Measurements from ENCODE around the gene CPED1. TPM values are rescaled to one million over a fixed set of nuclear protein-coding genes. Genes with fewer than 3 reads are reported as not detected.

Gene CPED1
- total and polyA plus RNA-seq, 2 experiments from 2014 or later: 0.17 to 0.47 TPM

DNA sequence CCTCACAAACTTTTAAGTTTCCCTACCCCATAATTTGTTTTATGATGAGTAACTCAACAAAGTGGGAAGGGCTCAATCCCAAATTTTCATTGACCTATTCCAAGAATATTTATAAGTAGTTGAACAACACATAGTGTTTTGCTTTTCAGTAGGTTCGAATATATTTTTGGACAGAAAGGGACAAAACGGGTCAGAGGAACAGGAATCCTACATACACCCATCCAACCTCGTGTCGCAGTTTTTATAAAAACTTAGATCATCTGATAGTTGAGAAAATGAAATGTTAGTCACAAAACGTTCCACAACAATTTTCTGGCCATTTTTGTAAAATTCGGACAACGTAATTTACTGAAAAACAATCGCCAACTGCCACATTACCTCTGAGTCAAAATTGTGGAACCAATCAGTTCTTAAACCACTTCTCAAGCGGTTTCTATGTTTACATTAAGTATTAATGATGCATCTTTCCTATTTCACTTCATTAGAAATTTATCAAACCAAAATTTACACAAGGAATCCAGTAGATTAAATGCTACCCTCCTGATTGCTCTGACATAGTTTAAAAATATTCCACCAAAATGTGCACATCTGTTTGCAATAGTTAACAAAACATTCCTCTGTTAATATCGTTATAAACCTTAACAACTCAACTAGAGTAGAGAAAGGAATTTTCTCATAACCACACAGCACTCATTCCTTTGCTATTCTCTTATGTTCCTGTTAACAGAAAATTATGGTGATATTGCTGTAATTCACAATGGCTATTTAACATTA is 346.6 kb downstream of the CPED1 start:
- TF ChIP-seq, protein P1, sequence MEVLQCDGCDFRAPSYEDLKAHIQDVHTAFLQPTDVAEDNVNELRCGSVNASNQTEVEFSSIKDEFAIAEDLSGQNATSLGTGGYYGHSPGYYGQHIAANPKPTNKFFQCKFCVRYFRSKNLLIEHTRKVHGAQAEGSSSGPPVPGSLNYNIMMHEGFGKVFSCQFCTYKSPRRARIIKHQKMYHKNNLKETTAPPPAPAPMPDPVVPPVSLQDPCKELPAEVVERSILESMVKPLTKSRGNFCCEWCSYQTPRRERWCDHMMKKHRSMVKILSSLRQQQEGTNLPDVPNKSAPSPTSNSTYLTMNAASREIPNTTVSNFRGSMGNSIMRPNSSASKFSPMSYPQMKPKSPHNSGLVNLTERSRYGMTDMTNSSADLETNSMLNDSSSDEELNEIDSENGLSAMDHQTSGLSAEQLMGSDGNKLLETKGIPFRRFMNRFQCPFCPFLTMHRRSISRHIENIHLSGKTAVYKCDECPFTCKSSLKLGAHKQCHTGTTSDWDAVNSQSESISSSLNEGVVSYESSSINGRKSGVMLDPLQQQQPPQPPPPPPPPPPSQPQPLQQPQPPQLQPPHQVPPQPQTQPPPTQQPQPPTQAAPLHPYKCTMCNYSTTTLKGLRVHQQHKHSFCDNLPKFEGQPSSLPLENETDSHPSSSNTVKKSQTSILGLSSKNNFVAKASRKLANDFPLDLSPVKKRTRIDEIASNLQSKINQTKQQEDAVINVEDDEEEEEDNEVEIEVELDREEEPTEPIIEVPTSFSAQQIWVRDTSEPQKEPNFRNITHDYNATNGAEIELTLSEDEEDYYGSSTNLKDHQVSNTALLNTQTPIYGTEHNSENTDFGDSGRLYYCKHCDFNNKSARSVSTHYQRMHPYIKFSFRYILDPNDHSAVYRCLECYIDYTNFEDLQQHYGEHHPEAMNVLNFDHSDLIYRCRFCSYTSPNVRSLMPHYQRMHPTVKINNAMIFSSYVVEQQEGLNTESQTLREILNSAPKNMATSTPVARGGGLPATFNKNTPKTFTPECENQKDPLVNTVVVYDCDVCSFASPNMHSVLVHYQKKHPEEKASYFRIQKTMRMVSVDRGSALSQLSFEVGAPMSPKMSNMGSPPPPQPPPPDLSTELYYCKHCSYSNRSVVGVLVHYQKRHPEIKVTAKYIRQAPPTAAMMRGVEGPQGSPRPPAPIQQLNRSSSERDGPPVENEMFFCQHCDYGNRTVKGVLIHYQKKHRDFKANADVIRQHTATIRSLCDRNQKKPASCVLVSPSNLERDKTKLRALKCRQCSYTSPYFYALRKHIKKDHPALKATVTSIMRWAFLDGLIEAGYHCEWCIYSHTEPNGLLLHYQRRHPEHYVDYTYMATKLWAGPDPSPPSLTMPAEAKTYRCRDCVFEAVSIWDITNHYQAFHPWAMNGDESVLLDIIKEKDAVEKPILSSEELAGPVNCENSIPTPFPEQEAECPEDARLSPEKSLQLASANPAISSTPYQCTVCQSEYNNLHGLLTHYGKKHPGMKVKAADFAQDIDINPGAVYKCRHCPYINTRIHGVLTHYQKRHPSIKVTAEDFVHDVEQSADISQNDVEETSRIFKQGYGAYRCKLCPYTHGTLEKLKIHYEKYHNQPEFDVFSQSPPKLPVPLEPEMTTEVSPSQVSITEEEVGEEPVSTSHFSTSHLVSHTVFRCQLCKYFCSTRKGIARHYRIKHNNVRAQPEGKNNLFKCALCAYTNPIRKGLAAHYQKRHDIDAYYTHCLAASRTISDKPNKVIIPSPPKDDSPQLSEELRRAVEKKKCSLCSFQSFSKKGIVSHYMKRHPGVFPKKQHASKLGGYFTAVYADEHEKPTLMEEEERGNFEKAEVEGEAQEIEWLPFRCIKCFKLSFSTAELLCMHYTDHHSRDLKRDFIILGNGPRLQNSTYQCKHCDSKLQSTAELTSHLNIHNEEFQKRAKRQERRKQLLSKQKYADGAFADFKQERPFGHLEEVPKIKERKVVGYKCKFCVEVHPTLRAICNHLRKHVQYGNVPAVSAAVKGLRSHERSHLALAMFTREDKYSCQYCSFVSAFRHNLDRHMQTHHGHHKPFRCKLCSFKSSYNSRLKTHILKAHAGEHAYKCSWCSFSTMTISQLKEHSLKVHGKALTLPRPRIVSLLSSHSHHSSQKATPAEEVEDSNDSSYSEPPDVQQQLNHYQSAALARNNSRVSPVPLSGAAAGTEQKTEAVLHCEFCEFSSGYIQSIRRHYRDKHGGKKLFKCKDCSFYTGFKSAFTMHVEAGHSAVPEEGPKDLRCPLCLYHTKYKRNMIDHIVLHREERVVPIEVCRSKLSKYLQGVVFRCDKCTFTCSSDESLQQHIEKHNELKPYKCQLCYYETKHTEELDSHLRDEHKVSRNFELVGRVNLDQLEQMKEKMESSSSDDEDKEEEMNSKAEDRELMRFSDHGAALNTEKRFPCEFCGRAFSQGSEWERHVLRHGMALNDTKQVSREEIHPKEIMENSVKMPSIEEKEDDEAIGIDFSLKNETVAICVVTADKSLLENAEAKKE (CRISPR knock-in tag; IDR thresholded peaks at IDR 0.05): no peak
- no peak for TF ChIP-seq STAT1 (IDR thresholded peaks at IDR 0.05; ENCODE audit: unreplicated experiment)
- no peak for TF ChIP-seq POLR2AphosphoS5 (IDR thresholded peaks at IDR 0.05; ENCODE audit: low read depth)
- TF ChIP-seq, protein P2, sequence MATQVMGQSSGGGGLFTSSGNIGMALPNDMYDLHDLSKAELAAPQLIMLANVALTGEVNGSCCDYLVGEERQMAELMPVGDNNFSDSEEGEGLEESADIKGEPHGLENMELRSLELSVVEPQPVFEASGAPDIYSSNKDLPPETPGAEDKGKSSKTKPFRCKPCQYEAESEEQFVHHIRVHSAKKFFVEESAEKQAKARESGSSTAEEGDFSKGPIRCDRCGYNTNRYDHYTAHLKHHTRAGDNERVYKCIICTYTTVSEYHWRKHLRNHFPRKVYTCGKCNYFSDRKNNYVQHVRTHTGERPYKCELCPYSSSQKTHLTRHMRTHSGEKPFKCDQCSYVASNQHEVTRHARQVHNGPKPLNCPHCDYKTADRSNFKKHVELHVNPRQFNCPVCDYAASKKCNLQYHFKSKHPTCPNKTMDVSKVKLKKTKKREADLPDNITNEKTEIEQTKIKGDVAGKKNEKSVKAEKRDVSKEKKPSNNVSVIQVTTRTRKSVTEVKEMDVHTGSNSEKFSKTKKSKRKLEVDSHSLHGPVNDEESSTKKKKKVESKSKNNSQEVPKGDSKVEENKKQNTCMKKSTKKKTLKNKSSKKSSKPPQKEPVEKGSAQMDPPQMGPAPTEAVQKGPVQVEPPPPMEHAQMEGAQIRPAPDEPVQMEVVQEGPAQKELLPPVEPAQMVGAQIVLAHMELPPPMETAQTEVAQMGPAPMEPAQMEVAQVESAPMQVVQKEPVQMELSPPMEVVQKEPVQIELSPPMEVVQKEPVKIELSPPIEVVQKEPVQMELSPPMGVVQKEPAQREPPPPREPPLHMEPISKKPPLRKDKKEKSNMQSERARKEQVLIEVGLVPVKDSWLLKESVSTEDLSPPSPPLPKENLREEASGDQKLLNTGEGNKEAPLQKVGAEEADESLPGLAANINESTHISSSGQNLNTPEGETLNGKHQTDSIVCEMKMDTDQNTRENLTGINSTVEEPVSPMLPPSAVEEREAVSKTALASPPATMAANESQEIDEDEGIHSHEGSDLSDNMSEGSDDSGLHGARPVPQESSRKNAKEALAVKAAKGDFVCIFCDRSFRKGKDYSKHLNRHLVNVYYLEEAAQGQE (IDR thresholded peaks at IDR 0.05; ENCODE audit: unreplicated experiment): no peak
- TF ChIP-seq JUNB (IDR thresholded peaks at IDR 0.05; ENCODE audit: unreplicated experiment): no peak
- no peak for TF ChIP-seq ZNF114 (CRISPR knock-in tag; IDR thresholded peaks at IDR 0.05)
- no peak for TF ChIP-seq CREB1 (CRISPR knock-in tag; IDR thresholded peaks at IDR 0.05; ENCODE audit: low read depth)
- TF ChIP-seq NANOG (IDR thresholded peaks at IDR 0.05; ENCODE audit: borderline replicate concordance): no peak
- TF ChIP-seq EZH2 (IDR thresholded peaks at IDR 0.05; ENCODE audit: low read depth, unreplicated experiment): no peak
- Histone ChIP-seq H3K27ac (ENCODE audit: low read depth) (no peak overlapping the region), H3K4me2 (no peak overlapping the region), H3K79me2 (replicated peaks; ENCODE audit: insufficient read depth) (no peaks in the 10 kb centered on the region), H3K4me3 (no peak overlapping the region), H3F3A (replicated peaks; ENCODE audit: low read depth) (no peaks in the 10 kb centered on the region), H3K9me2 (ENCODE audit: insufficient read depth) (no peaks in the 10 kb centered on the region), H4K20me1 (replicated peaks; ENCODE audit: insufficient read depth) (no peaks in the 10 kb centered on the region), H3K4me1 (ENCODE audit: insufficient read depth) (peaks cover 14% of the 10 kb centered on the region; the same call in 1 of the 2 replicates), H3K27me3 (ENCODE audit: insufficient read depth) (peaks cover 27% of the 10 kb centered on the region), H2AFZ (no peak overlapping the region), H3K36me3 (ENCODE audit: insufficient read depth) (no peaks in the 10 kb centered on the region)
- Mint-ChIP-seq H3K4me3 (no peak overlapping the region), H3K27ac (no peak overlapping the region), H3K4me1 (peaks cover 9% of the 10 kb centered on the region; the same call in 2 of the 3 replicates), H3K36me3 (ENCODE audit: low read depth) (no peaks in the 10 kb centered on the region), H3K9me3 (no peaks in the 10 kb centered on the region), H3K27me3 (ENCODE audit: insufficient read depth, low read depth, poor library complexity) (peaks cover 11% of the 10 kb centered on the region)
- DNase-seq (ENCODE audit: low spot score): no peak
- ATAC-seq: no peak

All from GM23338 (cell line).